Activated CD8-positive, alpha-beta memory T cell treated with anti-CD3 and anti-CD28 coated beads for 48 hours (primary cell): ENCODE results near the gene FARSB.

Experiments
- DNase-seq, 3 experiments: peaks; one replicate each; pipeline ENCODE4 v3.0.0-alpha.2; 2020; ENCODE audit warnings: low read depth in 2 of 3, low spot score in 2 of 3

The FARSB gene

DNA sequence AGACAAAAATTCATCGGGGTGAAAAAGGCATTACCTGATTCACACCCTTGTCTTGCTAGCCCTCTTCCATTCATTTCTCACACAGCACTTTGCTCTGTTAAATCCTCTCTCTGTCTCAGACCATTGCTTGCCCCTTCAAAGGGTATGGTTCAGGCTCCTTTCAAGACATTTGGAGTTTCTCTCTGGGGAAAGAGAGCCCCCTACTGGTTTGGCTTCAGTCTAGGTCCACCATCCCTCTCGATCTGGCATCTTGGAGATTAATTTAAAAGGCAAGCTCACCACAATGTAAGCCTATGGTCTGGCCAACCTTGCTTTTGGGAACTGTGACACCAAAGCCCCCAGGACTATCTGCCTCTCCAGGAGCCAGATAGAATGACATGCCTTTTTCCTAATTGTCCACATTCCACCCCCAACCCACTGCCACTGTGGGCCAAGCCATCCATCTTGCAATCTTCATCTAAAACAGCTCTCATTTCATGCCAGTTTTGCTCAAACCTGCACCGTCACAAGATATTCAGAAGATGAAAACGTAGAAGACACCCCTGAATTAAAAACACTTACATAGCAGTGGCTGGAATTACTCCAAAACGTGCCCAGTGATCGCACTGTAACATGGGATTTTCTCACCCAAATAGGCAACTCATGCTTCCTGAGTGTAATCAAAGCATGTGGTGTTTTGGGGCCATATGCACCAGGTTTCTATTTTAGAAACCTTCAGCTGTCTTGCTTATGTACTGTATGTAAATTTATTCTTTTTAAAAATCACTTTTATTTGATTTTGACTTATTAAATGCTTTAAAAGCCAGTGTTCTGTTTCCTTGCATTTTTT, 93.9 kb downstream of the FARSB start:
- DNase-seq, result peak in 1 of 3 experiments; percentile 1

DNA sequence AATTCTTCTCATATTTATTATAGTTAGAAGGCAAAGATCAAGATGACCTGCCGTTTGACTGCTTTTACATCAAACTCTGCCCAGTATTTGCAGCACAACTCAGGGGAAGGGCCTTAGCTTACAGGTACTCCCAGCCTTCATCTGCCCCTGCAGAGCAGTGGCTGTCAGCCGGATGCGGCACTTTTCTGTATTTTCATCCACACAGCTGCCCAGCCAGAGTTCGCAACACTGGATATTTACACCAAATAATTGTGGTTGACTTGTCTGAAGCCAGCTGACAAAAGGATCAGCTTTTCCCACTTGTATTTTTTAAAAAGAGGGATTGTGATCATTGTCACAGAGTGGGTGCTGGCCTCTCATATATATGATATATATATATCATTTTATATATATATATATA, 94.7 kb downstream of the FARSB start:
- DNase-seq, result no peak

DNA sequence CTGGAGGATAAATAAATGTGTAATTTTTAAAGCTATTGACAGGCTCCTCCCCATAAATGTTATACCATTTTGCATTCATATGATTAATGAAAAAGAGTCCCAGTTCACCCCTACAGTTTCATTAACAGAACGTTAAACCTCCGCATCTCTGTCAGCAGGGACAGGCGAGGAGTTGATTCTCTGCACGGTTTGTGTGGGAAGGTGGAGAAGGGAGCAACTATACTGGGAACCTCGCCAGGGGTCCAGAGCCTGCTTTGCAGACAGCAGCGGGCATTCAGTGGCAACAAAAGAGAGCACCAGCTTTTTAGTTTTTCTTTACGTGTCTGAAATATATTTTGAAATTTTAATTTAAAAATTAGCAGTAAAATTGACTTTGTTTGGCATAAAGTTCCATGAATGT, 101.4 kb downstream of the FARSB start:
- no peak for DNase-seq

DNA sequence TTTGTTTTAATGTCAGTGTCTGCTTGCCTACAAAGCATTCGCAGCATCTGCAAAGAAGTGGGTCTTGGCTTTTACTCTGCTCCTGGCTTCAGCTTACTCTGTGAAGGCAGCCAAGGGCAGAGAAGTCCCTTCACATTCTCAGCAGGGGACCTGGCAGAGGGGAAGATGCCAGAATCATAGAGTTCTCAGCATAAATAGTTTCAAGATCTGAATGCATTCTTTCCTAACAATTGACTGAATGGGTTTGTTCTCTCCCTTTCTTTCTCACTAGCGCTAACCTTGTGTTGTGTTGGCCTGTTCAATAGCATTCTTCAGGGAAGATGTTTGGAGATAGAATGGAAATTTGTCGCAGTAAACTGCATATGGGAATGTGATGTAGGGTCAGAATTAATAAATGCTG, 106.9 kb downstream of the FARSB start:
- DNase-seq, result no peak

DNA sequence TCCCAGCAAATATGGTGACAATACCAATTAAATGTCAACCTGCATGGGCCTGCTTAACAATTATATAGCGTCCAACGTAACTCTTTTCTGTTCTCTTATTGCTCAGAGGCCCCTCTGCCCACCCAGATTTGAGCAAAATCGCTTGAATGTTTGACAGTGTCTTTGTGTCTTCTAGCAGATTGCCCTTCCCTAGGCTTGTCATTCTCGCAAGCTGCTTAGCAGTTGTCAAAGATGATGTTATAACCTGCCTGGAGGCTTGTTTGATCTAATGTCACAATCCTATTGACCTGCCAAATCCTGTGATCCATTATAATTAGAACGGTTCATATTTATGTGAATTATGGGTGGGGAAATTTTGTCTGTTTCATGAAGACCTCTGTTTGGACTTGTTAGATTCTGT, 108.8 kb downstream of the FARSB start:
- no peak for DNase-seq

DNA sequence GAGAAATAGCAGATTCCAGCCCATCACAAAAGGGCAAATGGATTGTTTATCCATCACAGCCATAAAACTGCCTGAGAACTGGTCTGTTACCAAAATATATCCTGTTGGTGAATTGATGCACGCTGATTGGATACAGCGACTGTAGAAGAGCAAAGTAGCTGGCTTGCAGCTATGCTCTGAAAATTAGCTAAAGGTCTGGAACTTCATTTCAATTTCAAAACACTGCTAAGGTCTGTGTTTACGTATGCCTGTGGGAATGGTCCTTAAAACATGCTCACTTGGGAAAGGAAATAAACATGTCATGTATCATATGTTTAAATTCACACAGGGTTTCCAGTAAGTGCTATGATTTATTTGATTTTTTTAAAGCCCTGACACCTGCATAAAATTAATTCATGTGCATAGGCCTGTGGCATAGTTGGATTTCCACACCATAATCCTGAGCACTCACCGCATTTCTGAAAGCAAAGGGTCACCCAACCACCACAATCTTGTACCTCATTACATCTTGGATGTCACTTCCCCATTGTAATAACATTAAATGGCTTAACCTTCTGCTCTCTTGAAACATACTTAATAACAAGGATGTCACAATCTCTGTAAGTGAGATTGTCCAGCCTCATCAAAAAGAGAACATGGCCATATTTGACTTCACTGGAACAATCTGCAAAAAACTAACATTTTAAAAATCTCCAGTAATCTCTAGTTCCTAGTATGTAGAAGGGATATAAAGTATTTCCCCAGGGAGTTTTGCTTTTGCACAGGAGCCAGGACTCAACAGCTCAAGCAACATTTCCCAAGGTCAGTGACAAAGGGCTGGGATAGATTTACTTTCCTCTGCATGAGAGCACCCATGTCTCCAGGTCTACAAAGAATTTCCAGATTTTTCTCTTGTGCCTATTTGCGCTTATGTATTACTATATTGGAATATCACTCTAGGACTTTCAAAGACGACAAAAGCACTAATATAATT, 109.8 kb downstream of the FARSB start:
- DNase-seq, result no peak

DNA sequence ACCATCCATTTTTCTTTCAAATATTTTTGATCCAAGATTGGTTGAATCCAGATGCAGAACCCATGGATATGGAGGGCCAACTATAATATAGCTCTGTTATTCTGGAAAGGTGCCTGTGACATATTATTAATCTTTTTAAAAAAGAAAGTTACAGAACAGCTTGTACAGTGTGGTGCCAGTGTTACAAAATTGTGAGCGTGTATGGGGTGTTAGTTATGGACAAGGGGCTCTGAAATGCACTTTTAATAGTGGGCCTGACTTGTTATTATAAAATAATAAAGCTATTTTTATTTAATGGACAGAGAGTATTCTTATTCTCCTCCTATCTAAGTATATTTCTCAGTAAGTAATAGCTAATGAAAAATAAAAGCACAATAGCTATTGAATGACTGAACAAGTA, 111.2 kb downstream of the FARSB start:
- DNase-seq, result no peak

DNA sequence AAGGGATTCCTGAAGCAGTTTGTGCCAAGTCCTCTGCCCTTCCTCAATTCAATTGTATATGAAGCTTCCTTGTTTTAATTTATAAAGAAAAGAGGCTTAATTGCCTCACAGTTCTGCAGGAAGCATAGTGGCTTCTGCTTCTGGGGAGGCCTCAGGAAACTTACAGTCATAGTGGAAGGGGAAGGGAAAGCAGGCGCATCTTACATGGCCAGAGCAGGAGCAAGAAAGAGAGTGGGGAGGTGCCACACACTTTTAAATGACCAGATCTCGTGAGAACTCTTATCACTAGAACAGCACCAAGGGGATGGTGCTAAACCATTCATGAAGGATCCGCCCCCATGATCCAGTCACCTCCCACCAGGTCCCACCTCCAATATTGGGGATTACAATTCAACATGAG, 117.4 kb downstream of the FARSB start:
- DNase-seq, result no peak

DNA sequence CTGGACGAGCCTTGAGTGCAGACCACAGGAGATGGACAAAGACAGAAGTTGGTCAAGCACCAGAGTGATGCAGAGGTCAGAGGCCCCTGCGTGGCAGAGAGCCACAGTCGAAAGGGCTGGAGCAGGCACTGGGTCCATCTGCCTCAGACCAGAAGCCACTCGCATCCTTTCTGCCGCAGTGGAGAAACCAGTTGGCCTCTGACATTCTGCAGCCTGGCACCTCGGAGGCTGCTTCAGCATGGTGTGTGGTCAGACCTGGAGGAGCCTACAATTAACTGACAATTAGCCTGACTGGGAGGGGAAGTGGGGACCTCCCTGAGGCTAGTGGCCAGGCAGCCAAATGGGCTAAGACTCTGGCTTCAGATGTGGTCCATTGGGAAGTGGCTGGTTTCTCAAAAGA, 120.4 kb downstream of the FARSB start:
- no peak for DNase-seq

DNA sequence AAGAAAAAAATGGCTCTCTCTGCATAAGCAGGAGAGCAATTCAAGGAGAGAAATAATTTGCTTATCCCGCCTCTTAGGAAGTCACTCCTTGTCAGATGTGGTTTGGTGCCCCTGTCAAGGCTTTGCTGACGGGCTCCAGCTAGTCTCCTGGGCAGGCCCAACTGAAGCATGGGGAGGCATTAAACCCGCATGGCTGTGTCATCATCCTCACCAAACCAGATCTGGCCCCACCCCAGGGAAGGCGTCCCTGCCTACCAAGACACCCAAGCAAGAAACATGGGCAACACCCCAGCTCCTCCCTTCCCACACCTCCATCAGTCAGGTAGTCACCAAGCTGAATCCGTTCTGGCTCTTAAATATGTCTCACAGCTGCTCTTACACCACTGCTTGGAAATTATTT, 123.6 kb downstream of the FARSB start:
- DNase-seq, result no peak

DNA sequence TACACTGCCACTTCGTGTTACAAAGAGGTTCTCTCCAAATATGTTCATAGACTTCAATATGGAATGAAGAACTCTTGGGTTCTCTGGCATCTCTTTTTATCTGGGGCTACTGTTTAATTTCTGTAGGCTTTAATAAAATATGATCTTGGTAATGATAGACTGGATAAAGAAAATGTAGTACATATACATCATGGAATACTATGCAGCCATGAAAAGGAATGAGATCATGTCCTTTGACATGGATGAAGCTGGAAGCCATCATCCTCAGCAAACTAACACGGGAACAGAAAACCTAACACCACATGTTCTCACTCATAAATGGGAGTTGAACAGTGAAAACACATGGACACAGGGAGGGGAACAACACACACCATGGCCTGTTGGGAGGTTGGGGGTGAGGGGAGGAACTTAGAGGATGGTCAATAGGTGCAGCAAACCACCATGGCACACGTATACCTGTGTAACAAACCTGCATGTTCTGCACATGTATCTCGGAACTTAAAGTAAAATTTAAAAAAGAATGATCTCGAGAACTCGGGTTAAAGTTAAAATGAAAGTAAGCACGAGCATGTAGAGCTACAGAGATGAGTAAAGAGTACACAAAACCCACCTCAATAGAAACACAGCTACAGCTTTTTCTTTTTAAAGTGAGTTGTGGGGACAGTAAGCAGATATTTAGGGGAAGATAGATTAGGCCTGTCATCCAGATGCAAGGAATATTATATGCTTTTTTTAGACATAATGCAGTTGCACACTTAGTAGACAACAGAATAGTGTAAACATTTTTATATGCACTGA, 129.2 kb downstream of the FARSB start:
- DNase-seq, result no peak

DNA sequence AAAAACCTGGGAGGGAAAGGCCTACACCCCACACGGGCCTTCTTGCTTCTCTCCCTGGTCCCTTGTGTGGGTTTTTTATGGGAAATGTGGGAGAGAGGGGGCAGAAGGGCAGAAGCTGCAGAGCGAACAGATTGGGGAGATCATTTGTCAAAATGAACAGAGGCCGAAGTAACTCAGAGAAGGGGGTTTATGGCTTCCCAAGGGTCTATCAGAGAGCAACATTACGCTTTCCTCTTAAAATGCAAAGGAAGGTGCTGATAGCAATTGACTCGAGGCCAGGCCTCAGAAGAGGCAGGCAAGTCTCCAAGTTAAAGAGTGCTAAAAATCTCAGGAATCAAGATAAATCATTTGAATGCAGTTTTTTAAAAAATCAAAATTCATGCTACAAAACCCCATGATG, 130.1 kb downstream of the FARSB start:
- no peak for DNase-seq

DNA sequence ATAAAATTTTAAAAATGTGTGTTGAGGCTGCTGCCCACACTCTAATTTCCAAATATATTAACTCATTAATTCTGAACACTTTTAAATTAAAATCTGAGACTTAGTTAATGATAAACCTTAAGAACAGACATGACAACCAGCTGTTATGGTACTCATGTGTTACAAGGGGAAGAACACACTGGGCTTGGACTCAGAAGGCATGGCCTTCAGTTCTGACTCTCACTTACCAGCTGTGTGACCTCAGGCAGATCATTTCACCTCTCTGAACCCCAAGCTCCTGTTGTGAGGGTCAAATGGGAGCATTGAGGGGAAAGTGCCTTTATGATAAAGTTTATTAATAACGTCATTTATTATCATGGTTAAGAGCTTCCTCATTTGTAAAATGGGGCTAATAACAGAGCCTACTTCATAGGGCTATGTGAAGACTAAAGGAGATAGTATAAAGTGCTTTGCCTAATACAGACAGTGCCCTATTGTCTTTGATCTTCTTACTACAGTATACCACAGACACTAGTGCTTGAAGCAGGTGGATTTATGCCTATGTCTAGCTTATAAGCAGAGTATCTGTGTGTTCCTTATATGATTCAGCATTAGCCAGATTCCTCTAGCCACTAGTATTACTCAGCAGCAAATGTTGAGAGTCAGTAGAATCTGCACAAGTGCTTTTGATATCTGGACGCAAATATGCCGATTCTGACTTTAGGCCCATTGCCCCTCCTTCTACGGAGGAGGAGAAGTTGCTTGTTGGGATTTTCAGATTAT, 131.9 kb downstream of the FARSB start:
- no peak for DNase-seq

DNA sequence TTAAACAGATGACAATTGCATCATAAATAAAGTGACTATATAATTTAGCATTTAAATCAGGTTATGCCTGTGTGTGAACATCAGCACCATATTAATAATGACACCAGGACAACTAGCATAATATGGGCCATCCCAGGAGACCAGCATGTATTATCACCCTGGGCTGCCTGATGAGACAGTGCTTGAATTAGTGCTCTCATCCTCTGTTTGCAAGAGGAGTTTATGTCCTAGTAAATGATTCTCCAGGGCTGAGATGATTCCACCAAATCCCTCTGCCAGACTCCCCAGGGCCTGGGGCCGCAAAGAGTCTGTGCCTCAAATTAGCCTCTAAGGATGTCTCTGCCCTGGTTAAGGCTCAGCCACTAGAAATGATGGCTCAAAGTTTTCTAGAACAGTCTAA, 133.8 kb downstream of the FARSB start:
- no peak for DNase-seq

DNA sequence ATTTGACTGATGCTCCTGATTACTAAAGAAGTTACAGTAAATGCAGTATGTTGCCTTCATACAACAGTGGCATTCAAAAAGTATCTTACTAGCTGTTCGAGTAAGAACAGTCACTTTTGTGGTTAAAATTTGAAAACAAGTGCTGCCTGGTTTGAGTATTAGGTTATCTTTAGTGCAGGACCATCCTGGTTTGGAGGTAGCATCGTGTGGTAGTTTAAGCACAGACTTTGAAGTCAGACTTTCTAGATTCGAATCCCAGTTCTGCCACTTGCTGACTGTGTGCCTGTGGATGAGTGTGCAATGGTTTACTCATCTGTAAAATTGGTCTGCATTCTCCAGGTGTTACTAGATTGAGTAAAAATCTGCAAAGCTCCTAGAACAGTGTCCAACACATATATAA, 134.8 kb downstream of the FARSB start:
- DNase-seq, result no peak
